ENCODE measurements around the gene SHISA5.

- TF ChIP-seq EP300 (IDR thresholded peaks at IDR 0.05) (no peak), CTCF (IDR thresholded peaks at IDR 0.05) (no peak), POLR2A (IDR thresholded peaks at IDR 0.05) (no peak)
These were observed 30.4 kb downstream of the SHISA5 start for GRCh38 chr3:48473617-48473952.
